Stimulated activated CD4-positive, alpha-beta T cell treated with anti-CD3 and anti-CD28 coated beads, Interleukin-12 subunit alpha, Interleukin-12 subunit beta, amount 100 ng/mL, for 24 hours (primary cell): ENCODE measurements around the gene ATP9B.

Experiments used
- DNase-seq, 2 experiments: peaks; one replicate each; pipeline ENCODE4 v3.0.0-alpha.2; 2020; ENCODE audit warnings: low read depth in 2 of 2

The ATP9B gene

GRCh38 chr18:79394534-79395307 is 325.5 kb downstream of the ATP9B start:
- peak; percentile 67 to 68 for DNase-seq

GRCh38 chr18:79395308-79395640 is 326.1 kb downstream of the ATP9B start:
- no peak for DNase-seq

GRCh38 chr18:79395761-79396404 is 326.7 kb downstream of the ATP9B start, which contains the start of gene NFATC1:
Gene NFATC1, plus strand, starts transcription at chr18:79395930. Its CDS starts 295 bp downstream, at chr18:79396225.
- peak; percentile 77 to 82 for DNase-seq

GRCh38 chr18:79396431-79397246 is 327.4 kb downstream of the ATP9B start:
- DNase-seq, result peak in 1 of 2 experiments; percentile 47

GRCh38 chr18:79397247-79397829 is 328.1 kb downstream of the ATP9B start:
- no peak for DNase-seq

GRCh38 chr18:79397830-79398761 is 328.9 kb downstream of the ATP9B start:
- no peak for DNase-seq

- DNase-seq, result peak in 1 of 2 experiments; percentile 19
These were observed 330.3 kb downstream of the ATP9B start for GRCh38 chr18:79399275-79400081.

GRCh38 chr18:79400091-79400590 is 330.9 kb downstream of the ATP9B start:
- peak in 1 of 2 experiments; percentile 63 for DNase-seq

- DNase-seq, result peak in 1 of 2 experiments; percentile 41
These were observed 331.6 kb downstream of the ATP9B start for GRCh38 chr18:79400591-79401381.

GRCh38 chr18:79401494-79402208 is 332.5 kb downstream of the ATP9B start:
- DNase-seq, result no peak

- no peak for DNase-seq
These were observed 333.0 kb downstream of the ATP9B start for GRCh38 chr18:79402209-79402576.

- no peak for DNase-seq
These were observed 334.0 kb downstream of the ATP9B start for GRCh38 chr18:79402977-79403722.

GRCh38 chr18:79403723-79404566 is 334.8 kb downstream of the ATP9B start:
- no peak for DNase-seq

GRCh38 chr18:79404567-79404910 is 335.3 kb downstream of the ATP9B start:
- DNase-seq, result peak in 1 of 2 experiments; percentile 28

- DNase-seq, result peak in 1 of 2 experiments; percentile 67
These were observed 336.0 kb downstream of the ATP9B start for GRCh38 chr18:79405019-79405780.
